Measurements from ENCODE around the gene P3H2.
A peak's percentile ranks its signal among the peaks of the same experiment; 100 is the strongest.
"Not testable (repeated sequence)": the region's sequence is repeated elsewhere in the genome, so short reads cannot be mapped to it uniquely, and the experiment has no call there.

The P3H2 gene

GRCh38 chr3:190079173-190079572 is 41.5 kb downstream of the P3H2 start:
- DNase-seq, result not testable (repeated sequence)

DNA sequence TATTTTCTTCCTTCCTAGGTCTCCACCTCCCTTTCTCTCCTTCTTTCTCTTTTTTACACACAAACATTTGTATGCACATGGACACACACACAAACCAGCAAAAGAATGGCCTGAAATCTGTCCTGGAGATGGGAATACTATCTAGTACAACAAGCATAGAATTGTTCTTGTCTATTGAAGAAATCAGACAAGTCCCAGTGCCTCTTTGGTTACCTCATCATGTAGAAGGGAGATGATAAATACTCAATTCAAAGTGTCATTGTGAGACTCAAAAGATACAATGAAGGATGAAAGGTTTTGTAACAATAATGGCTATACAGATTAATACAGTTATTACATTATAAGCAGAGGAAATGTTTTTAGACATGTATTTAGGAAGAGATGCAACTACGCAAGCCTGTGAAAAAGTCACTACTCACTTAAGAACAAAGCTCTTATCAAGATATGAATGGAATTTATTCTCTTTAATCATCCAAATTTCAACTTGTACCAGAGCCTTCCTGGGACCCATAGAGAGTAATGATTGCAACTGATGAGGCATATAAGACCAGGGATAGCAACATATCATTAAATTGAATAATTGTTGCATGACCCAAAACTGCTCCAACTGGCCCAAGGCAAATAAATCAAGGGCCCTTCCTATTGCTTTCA is 43.2 kb downstream of the P3H2 start:
- DNase-seq, result no peak

DNA sequence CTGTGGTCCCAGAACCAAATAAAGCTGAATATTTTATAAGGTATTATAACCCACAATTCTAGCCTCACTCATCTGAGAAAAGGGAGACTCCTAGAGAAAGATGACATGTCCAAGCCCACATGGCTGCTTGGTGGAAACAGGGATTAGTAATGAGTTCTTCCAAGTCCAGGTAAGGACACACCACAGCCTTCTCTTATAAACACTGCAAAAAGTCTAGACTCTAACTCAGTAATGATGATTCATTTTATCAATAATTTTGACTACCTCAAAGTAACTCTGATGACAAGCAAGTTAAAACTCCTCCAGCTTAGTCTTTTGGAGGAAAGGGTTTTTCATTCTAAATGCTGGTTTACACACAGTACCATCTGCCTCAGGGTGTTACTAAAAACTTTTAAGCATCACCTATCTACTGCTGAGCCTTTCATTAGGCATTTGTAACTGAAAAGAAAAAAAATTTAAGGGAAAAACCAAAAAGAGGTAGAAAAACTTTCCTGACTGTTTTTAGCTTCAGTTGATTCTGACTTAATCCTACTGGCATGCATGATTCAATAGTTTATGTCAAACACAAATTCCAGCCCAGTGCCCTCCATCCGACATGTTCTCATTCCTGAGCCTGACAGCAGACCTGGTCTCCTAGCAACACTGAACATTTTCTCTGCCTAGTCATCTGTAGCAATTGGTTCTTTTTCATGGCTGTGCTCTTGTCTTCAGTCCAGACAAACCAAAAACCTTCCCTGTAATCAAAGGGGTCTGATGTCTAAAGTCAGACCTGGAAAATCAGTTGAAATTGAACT is 43.9 kb downstream of the P3H2 start:
- peak; percentile 67 for DNase-seq

GRCh38 chr3:190076136-190076535 is 44.6 kb downstream of the P3H2 start:
- no peak for DNase-seq

GRCh38 chr3:190074817-190075216 is 45.9 kb downstream of the P3H2 start:
- no peak for DNase-seq

DNA sequence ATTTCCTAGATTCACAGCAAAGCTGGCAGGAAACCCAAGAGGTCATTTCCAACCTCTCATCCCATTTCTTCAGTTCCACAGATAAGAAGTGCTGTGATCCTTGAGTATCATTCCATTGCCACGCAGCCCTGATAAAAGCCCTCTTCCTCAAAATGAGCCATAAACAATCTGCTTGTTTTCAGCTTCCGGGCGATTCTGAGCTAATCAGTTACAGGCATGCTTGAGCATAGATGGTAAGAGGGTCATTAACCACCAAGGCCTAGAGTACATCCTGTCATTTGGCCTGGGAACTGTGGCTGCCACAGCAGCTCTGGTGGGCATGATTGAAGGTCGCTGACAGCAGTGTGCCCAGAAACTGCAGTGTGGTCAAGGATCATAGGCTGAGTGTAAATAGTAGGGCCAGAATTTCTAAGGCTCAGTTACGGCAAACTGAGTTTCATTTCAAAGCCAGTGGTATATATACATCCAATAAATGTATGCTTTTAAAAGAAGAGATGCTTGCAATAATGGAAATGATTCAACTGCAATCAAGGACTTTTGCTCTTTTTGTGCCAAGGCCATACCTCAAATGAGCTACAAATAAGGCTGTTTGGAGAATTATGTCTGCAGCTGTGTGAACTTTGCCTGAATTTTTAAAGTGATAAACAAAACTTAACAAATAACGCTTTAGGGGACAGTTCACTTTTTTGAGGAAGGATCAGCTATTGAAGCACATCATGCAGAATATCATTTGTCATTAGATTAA is 47.3 kb downstream of the P3H2 start:
- DNase-seq, result no peak

DNA sequence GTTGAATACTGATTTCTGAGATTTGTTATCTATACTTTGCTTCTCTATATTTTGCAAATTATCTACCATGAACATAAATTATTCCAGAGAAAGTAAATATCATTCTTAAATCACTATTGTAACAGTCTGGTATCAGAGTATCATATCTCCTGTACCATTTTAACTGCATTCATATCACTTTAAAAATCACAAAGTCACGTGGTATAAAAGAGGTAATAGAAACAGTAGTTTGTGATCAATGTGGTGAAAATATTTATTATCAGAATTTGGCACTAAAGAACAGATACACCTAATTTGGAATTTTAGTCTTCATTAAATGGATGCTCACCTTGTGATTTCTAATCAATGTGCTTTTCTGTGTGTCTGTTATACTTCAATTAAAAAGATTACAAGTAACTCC is 47.8 kb downstream of the P3H2 start:
- DNase-seq, result no peak

- DNase-seq, result not testable (repeated sequence)
Observed at GRCh38 chr3:190071921-190072320, 48.8 kb downstream of the P3H2 start.

DNA sequence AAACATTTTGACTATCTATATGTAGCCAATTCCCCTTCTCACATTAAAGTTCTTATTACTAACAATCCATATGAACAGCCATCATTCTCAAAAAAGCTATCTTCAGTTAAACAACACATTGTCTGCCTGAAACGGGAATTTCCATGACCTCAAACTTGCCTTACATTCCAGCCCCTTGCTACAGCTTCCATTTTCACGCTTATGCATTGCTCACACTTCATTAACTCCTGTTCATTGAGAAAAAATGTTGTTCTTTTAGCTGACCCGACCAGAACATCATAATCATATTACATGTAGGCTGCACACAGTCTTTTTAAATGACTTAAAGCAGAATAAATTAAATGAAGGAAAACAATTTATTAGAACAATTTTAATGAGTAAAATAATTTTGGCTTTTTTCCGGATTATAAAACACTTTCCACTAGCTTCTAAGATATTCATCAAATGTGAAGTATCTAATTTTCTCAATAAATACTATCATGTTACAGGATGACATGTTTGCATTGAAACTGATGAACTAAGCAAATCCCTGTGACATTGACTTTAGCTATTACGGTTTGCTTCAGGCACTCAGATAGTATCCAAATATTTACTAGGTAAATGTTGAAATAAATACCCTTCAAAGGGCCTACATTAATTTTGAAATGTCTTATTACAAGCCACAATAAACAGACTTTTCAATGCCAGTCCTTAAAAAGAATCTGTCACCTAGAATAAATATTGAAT is 49.9 kb downstream of the P3H2 start:
- no peak for DNase-seq

GRCh38 chr3:190065204-190065603 is 55.5 kb downstream of the P3H2 start:
- DNase-seq, result no peak

DNA sequence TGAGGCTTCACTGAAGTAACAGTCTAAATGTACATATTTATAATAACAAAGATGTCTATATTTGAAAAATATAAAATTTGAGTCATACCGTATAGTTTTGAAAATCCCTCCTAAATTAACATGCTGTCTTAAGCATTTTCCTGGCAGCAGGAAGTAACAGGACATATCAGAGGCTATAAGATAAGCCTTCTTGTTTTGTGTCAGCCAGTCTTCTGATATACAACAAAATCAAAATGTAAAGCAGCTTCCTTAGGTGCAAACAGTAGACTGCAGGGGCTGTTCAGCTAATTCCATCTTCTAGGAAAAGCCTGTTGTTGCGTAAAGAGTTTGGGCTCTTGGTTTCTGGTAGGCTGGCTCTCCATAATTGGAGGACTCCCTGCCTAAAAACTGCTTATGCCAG is 56.0 kb downstream of the P3H2 start:
- DNase-seq, result no peak

GRCh38 chr3:190064112-190064511 is 56.6 kb downstream of the P3H2 start:
- DNase-seq, result no peak

DNA sequence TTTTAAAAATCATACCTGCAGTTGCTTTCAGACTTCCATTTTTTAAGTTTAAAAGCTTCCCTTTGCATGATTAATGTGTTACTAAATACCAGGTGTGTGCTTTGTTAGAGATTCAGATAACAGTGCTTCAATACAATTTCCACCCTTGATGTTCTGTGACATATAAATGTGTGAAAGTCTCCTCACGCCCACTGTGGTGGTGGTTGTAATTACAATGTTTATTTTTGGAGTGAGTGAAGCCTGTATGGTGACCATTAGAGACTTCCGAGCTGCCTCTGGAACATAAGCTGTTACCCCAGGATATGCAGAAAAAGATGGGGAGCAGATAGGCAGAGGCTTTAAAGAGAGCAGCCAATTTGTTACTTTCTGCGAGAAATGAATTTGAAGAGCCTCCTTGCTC is 57.2 kb downstream of the P3H2 start:
- DNase-seq, result no peak

- DNase-seq, result no peak
Observed at GRCh38 chr3:190060192-190060775, 60.4 kb downstream of the P3H2 start.

DNA sequence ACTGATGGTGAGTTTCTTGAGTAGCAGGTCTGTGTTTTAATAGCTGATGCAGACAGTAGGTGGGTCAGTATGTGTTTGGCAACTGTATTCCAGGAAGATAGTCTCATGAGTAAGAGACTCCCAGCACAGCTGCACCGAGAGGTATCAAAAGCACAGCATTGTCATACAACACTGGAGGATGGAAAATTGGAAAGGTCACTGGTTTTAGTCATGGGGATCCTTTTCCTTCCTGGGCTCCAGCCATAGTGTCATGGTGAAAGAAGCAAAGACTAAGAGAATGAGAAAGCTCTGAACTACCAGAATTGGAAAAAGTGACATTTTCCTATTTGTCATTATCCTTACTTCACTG is 61.5 kb downstream of the P3H2 start:
- peak; percentile 49 for DNase-seq

DNA sequence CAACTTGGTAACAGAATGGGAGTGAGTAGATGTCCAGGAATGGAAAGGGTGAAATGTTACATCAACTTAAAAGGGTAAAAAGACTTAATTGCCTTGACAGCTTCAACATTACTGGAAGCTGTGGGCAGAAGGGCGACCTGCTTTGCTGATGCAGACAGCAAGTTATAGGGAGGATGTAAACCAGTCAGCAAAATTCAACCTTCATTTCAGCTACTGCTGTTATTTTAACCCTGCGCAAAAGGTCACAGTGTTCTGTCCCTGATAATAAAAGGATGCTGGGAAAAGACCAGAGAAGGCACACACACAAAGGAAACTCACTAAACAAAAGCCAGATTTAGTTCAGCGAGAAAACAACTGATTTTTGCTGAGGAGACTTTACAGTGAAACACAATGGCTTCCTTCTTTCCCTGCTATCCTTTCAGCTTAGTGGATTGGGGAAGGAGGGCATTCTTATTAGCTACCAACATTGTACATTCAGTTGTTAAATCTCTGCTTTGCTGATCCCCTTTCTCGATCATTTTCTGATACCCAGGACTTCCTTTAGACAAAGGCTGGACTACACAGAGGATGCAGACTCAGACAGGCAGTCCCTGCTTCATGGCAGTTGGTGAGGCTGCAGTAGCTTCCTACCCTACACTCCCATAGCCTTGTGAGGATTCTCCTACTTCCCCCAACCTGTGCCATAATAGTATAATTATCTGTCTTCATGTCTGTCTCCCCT is 62.0 kb downstream of the P3H2 start:
- DNase-seq, result no peak

DNA sequence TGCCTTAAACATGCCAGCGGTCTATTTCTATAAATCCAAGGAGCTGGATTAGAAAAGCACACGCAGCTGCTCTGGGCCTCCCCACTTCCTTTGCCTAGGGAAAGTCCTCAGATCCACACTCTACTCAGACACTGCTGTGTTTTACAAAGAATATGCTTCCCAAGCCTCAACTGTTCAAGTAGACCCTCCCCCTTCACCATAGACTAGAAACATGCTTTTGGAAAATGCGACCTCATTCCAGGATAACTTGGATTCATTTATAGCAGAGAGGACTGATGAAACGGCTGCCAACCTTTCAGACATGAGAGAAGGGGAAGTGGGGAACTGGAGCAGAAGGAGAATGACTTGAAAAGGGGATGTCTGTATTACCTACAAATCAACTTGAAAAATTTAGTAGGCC is 64.0 kb downstream of the P3H2 start:
- peak; percentile 33 for DNase-seq

- no peak for DNase-seq
Observed at GRCh38 chr3:190055773-190056172, 64.9 kb downstream of the P3H2 start.

DNA sequence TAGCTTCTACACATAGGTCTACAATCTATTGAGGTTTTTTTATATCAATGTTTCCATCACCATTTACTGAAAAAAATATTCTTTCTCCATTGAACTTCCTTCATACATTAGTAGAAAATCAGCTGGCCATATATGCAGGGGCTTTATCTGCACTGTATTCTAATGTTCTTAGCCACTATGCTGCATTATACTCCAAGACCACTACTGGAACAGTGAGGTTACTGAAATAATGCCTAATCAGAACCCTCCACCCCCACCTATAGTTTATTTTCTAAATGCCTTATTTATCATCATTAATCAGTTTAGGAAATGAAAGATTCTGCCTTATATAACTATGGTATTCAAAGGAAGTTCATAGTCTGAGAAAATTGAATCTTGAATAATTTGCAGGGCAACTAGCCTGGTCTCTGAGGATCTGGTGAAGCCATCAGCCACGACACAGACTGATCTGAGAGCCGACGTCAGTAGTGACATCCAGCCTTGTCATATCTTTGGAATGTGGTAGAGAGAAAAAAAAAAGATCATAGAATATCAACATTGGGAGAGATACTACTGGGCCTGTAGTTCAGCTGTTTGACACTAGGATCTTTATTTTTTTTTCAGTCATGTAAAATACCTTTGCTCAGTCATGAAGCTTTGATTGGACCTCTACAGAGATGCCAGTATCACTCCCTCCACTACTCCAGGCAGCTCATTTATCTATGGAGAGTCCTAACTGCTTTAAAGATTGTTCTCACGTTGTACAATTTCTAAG is 66.6 kb downstream of the P3H2 start:
- DNase-seq, result no peak

- peak; percentile 52 for DNase-seq
Observed at GRCh38 chr3:190051641-190052040, 69.1 kb downstream of the P3H2 start.

DNA sequence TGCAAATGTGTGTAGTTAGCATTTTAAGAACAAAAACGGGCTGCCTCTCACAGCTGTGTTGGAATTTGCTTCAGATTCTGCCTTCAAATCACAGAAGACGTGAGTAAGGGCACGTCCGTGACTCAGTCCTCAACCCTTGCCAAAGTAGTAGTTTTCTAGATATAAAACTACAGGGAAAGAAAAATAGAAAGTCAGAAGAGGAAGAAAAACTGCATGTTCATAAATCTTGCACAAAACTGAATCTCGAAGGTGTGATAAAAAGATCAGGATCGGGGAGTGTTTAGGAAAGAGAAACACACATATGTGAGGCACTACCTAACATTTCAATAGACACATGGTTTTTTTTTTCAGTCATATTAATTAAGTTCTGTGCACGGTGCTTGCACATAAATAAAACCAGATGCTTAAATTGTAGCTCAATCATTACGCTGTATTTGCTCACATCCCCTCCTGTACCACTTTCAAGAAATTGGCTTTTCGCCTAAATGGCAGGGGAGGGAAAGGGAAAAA is 71.7 kb downstream of the P3H2 start:
- peak; percentile 64 for DNase-seq

Data from right hindlimb (tissue), 1 donor.